AG04449 (cell line): Measurements from ENCODE around the gene ADAM8.

ENCODE experiments used
- CTCF ChIA-PET: fragments of 350-600 bp; formaldehyde crosslinking; extraction: SDS; loops from one replicate; lab custom pipeline; 2021; ENCODE audit warnings: antibody characterized with exemption; lab: Yijun Ruan, JAX
- POLR2A ChIA-PET: fragments of 400-600, 350-600 bp; formaldehyde crosslinking; extraction: SDS; loops from one replicate; lab custom pipeline; 2020; ENCODE audit warnings: antibody characterized with exemption, inconsistent platforms; lab: Yijun Ruan, JAX
- DNase-seq: peaks from one replicate; pipeline ENCODE4 v3.0.0-alpha.2; 2010; ENCODE audit warnings: low read depth, low spot score
- H3K4me3 ChIP-seq: 2 replicates; pipeline ENCODE4 v1.5.1; 2011; ENCODE audit warnings: low read depth, mild to moderate bottlenecking, control low read depth, low read length
- CTCF ChIP-seq: IDR thresholded peaks from one replicate; pipeline ENCODE4 v1.5.1; 2011; ENCODE audit warnings: mild to moderate bottlenecking, moderate library complexity, low read length, control low read depth, inconsistent platforms; ENCODE audit not compliant: insufficient read depth; ENCODE audit errors: missing control alignments

The ADAM8 gene

GRCh38 chr10:133212853-133213494, 63.7 kb downstream of the ADAM8 start:
- ChIA-PET POLR2A (no interaction called here), CTCF (no interaction called here)
- no peak overlapping the region for H3K4me3 ChIP-seq
- no peak for DNase-seq
- no peak for TF ChIP-seq CTCF
